GM23248 (cell line): ENCODE data around the gene VEZT.

ENCODE experiments used
- EZH2 ChIP-seq: fragments of 200-600 bp; sonication (generic); IDR thresholded peaks from 2 replicates; pipeline ENCODE4 v1.6.1; 2018; ENCODE audit warnings: antibody characterized with exemption, mild to moderate bottlenecking; ENCODE audit not compliant: insufficient read depth, poor library complexity, severe bottlenecking
- EZH2phosphoT487 ChIP-seq: fragments of 200-600 bp; sonication (generic); IDR thresholded peaks from 2 replicates; pipeline ENCODE4 v1.6.1; 2018; ENCODE audit warnings: antibody characterized with exemption, moderate library complexity, mild to moderate bottlenecking, low read depth; ENCODE audit not compliant: insufficient read depth

DNA sequence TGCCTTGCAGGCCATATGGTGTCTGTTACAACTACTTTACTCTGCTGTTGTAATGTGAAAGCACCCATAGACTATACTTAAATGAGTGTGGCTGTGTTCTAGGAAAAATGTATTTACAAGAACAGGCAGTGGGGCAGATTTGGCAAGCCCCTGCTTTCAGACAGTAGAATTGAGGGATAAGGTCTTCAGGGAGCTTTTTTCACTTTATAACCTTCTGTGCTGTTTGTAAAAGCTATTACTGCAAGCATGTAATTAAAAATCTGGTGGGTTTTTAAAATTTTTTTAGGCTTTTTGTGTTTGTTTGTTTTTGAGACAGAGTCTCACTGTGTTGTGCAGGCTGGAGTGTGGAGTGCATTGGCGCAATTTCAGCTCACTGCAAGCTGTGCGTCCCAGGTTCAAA lies 73.9 kb downstream of the VEZT start:
- TF ChIP-seq EZH2phosphoT487 (no peak), EZH2 (no peak)
